Right atrium auricular region (tissue), 2 donors: ENCODE measurements around the gene ZNF728. TPM values are rescaled to one million over a fixed set of nuclear protein-coding genes. Genes with fewer than 3 reads are reported as not detected.
"Not testable (repeated sequence)": the region's sequence is repeated elsewhere in the genome, so short reads cannot be mapped to it uniquely, and the experiment has no call there.

Experiments used
- DNase-seq: peaks from one replicate; pipeline ENCODE4 v3.0.0-alpha.2; 2019; ENCODE audit warnings: low spot score
- H3K27ac ChIP-seq, 2 donors: fragments of 200-600 bp; sonication (generic); 1 replicate in 1 of 2; 2 replicates in 1 of 2; pipeline ENCODE4 v1.5.1; 2016 to 2019
- H3K27me3 ChIP-seq, 2 donors: fragments of 200-600 bp; sonication (generic); one replicate each; pipeline versions ENCODE4 v1.5.1 to v1.6.0; 2017 to 2019
- H3K36me3 ChIP-seq: fragments of 200-600 bp; sonication (generic); one replicate; pipeline ENCODE4 v1.5.1; 2016
- H3K4me1 ChIP-seq, 2 donors: fragments of 200-600 bp; sonication (generic); one replicate each; pipeline versions ENCODE4 v1.5.1 to v1.6.0; 2017 to 2019
- H3K4me3 ChIP-seq, 2 donors: fragments of 200-600 bp; sonication (generic); 1 replicate in 1 of 2; 2 replicates in 1 of 2; pipeline ENCODE4 v1.5.1; 2017 to 2019; ENCODE audit warnings: mild to moderate bottlenecking in 1 of 2, moderate library complexity in 1 of 2
- H3K9me3 ChIP-seq, 2 donors: fragments of 200-600 bp; sonication (generic); one replicate each; pipeline ENCODE4 v1.5.1; 2019
- CTCF ChIP-seq, 2 donors: fragments of 200-600 bp; sonication (generic); IDR thresholded peaks; one replicate each; pipeline ENCODE4 v1.5.1; 2019; ENCODE audit warnings: antibody characterized with exemption in 2 of 2
- total RNA-seq, 2 donors: library from RNA; depleted of rRNA; stranded (reverse); fragments of >200 nt; gene quantifications; one replicate each; pipeline ENCODE4 v1.1.0, GENCODE V29; 2016

ZNF728 gene
- total RNA-seq, result 1 to 10 TPM; 4.1 to 4.4 TPM

GRCh38 chr19:23002690-23003422, at the start of gene ZNF728:
TSS of gene ZNF728 (minus strand) at chr19:23003176. CDS start at chr19:23003030, 146 bp downstream.
- Histone ChIP-seq H3K36me3 (no peaks in the 10 kb centered on the region), H3K4me3 (peak within 1 kb of the TSS; percentile 67), H3K9me3 (no peaks in the 10 kb centered on the region), H3K27ac (peak within 1 kb of the TSS; percentile 80 to 88), H3K27me3 (no peaks in the 10 kb centered on the region), H3K4me1 (peaks cover 0 to 6% of the 10 kb centered on the region in 2 donors)
- DNase-seq, result peak; percentile 89
- TF ChIP-seq CTCF (IDR thresholded peaks at IDR 0.05), result peak in 1 of 2 donors; percentile 19

GRCh38 chr19:23052349-23052748, 49.4 kb upstream of the ZNF728 start:
- no peak for DNase-seq
- Histone ChIP-seq H3K36me3 (no peaks in the 10 kb centered on the region), H3K4me1 (no peaks in the 10 kb centered on the region), H3K27ac (no peak overlapping the region), H3K27me3 (no peaks in the 10 kb centered on the region), H3K9me3 (no peaks in the 10 kb centered on the region), H3K4me3 (no peak overlapping the region)
- no peak for TF ChIP-seq CTCF (IDR thresholded peaks at IDR 0.05)

- no peak overlapping the region for H3K4me3 ChIP-seq
- no peaks in the 10 kb centered on the region for H3K36me3 ChIP-seq
- TF ChIP-seq CTCF (IDR thresholded peaks at IDR 0.05), result no peak
- no peaks in the 10 kb centered on the region for H3K9me3 ChIP-seq
- H3K4me1 ChIP-seq, result no peaks in the 10 kb centered on the region
- no peaks in the 10 kb centered on the region for H3K27me3 ChIP-seq
- H3K27ac ChIP-seq, result no peak overlapping the region
- DNase-seq, result no peak
Observed at GRCh38 chr19:23049256-23049655, 46.3 kb upstream of the ZNF728 start.

GRCh38 chr19:23046743-23047142, 43.8 kb upstream of the ZNF728 start:
- no peak for TF ChIP-seq CTCF (IDR thresholded peaks at IDR 0.05)

GRCh38 chr19:23033721-23034120, 30.7 kb upstream of the ZNF728 start:
- no peaks in the 10 kb centered on the region for H3K27me3 ChIP-seq
- no peaks in the 10 kb centered on the region for H3K9me3 ChIP-seq
- DNase-seq, result no peak
- no peak overlapping the region for H3K27ac ChIP-seq
- H3K36me3 ChIP-seq, result no peaks in the 10 kb centered on the region
- no peak overlapping the region for H3K4me3 ChIP-seq
- H3K4me1 ChIP-seq, result no peaks in the 10 kb centered on the region
- no peak for TF ChIP-seq CTCF (IDR thresholded peaks at IDR 0.05)

More at GRCh38 chr19:23046743-23047142, 43.8 kb upstream of the ZNF728 start:
- Histone ChIP-seq H3K4me3 (no peak overlapping the region), H3K27me3 (no peaks in the 10 kb centered on the region), H3K36me3 (no peaks in the 10 kb centered on the region), H3K4me1 (no peaks in the 10 kb centered on the region), H3K27ac (no peak overlapping the region), H3K9me3 (no peaks in the 10 kb centered on the region)
- no peak for DNase-seq

- Histone ChIP-seq H3K36me3 (no peaks in the 10 kb centered on the region), H3K9me3 (no peaks in the 10 kb centered on the region), H3K27ac (no peak overlapping the region), H3K27me3 (no peaks in the 10 kb centered on the region), H3K4me3 (no peak overlapping the region), H3K4me1 (no peaks in the 10 kb centered on the region)
- DNase-seq, result no peak
- TF ChIP-seq CTCF (IDR thresholded peaks at IDR 0.05), result no peak
Observed at GRCh38 chr19:23015660-23016059, 12.7 kb upstream of the ZNF728 start.

GRCh38 chr19:22994957-22995356, 8.0 kb downstream of the ZNF728 start:
- peaks cover 9 to 66% of the 10 kb centered on the region in 2 donors for H3K9me3 ChIP-seq
- H3K36me3 ChIP-seq, H3K4me3 ChIP-seq, H3K27me3 ChIP-seq, H3K27ac ChIP-seq, H3K4me1 ChIP-seq, DNase-seq: not testable (repeated sequence)
